ENCODE measurements around the gene PHLDB1.

- TF ChIP-seq CTCF (IDR thresholded peaks at IDR 0.05) (no peak), ZFX (IDR thresholded peaks at IDR 0.05; ENCODE audit: borderline replicate concordance) (no peak)
These were observed 72.1 kb downstream of the PHLDB1 start, which contains the start of gene TREH for GRCh38 chr11:118679483-118679882.

Measured in 22Rv1 (cell line).